A673 (cell line): ENCODE measurements around the gene IMP4. TPM values are rescaled to one million over a fixed set of nuclear protein-coding genes. Genes with fewer than 3 reads are reported as not detected.

ENCODE experiments used
- BruUV-seq: library from RNA; stranded (reverse); fragments of 400-500 nt; replicated peaks from 2 replicates; lab custom pipeline; 2021; lab: Mats Ljungman, UMichigan
- CTCF ChIA-PET: fragments of 300-600 bp; sonication (Branson Sonifier 250); formaldehyde crosslinking; loops from one replicate; lab custom pipeline; 2022; ENCODE audit warnings: antibody characterized with exemption; lab: Charles Lee
- POLR2A ChIA-PET: fragments of 300-600 bp; sonication (Branson Sonifier 250); formaldehyde crosslinking; loops from one replicate; lab custom pipeline; 2022; ENCODE audit warnings: antibody characterized with exemption; ENCODE audit not compliant: low non-redundant PET; lab: Charles Lee
- DNase-seq: peaks from one replicate; pipeline ENCODE4 v3.0.0-alpha.2; 2015; ENCODE audit warnings: low spot score
- H3K27ac ChIP-seq: fragments of 200-600 bp; sonication (generic); 2 replicates; pipeline ENCODE4 v1.5.1; 2016; ENCODE audit warnings: mixed run types, low read depth, mild to moderate bottlenecking, mixed read lengths, antibody characterized with exemption, low read length; ENCODE audit not compliant: poor library complexity, severe bottlenecking
- H3K27me3 ChIP-seq: fragments of 200-600 bp; sonication (generic); replicated peaks from 2 replicates; pipeline ENCODE4 v1.6.1; 2017; ENCODE audit warnings: mixed run types, low read depth, mild to moderate bottlenecking, mixed read lengths, antibody characterized with exemption, low read length; ENCODE audit not compliant: insufficient read depth, poor library complexity
- H3K36me3 ChIP-seq: fragments of 200-600 bp; sonication (generic); 2 replicates; pipeline ENCODE4 v1.6.1; 2016; ENCODE audit warnings: mixed run types, mild to moderate bottlenecking, mixed read lengths, antibody characterized with exemption, low read length; ENCODE audit not compliant: insufficient read depth, poor library complexity, severe bottlenecking
- H3K4me1 ChIP-seq: fragments of 200-600 bp; sonication (generic); 2 replicates; pipeline ENCODE4 v1.6.1; 2017; ENCODE audit warnings: mixed run types, mild to moderate bottlenecking, mixed read lengths, antibody characterized with exemption, low read length; ENCODE audit not compliant: insufficient read depth, poor library complexity, severe bottlenecking
- H3K4me3 ChIP-seq: fragments of 200-600 bp; sonication (generic); 2 replicates; pipeline ENCODE4 v1.5.1; 2016; ENCODE audit warnings: low read depth, mixed run types, mild to moderate bottlenecking, mixed read lengths, low read length; ENCODE audit not compliant: poor library complexity, severe bottlenecking
- H3K9me3 ChIP-seq: fragments of 200-600 bp; sonication (generic); 2 replicates; pipeline ENCODE4 v1.6.1; 2016; ENCODE audit warnings: mixed run types, low read depth, mild to moderate bottlenecking, mixed read lengths, antibody characterized with exemption, low read length; ENCODE audit not compliant: poor library complexity, severe bottlenecking
- EZH2 ChIP-seq: fragments of 200-600 bp; sonication (generic); IDR thresholded peaks from 2 replicates; pipeline ENCODE4 v1.6.1; 2017; ENCODE audit warnings: borderline replicate concordance, low read depth, mild to moderate bottlenecking, mixed read lengths, antibody characterized with exemption, low read length; ENCODE audit not compliant: poor library complexity, severe bottlenecking
- intact Hi-C: fragments of 100-400 bp; cut with micrococcal nuclease; formaldehyde crosslinking; loops from one replicate; pipeline ENCODE4 v1.10.0; 2022; ENCODE audit not compliant: unreplicated experiment
- total RNA-seq: library from RNA; stranded (reverse); gene quantifications from 2 replicates; pipeline ENCODE4 v1.2.3, GENCODE V29; 2021
- TF ChIP-seq, protein P1 (sequence below): fragments of 300-800, 200-600 bp; sonication (generic); conservative IDR thresholded peaks from 2 replicates; pipeline ENCODE4 v1.5.1; 2017; ENCODE audit warnings: low read depth, mild to moderate bottlenecking, antibody characterized with exemption, low read length, moderate library complexity, mixed read lengths

IMP4 gene
- total RNA-seq, 1 experiment from 2014 or later = 112 TPM

DNA sequence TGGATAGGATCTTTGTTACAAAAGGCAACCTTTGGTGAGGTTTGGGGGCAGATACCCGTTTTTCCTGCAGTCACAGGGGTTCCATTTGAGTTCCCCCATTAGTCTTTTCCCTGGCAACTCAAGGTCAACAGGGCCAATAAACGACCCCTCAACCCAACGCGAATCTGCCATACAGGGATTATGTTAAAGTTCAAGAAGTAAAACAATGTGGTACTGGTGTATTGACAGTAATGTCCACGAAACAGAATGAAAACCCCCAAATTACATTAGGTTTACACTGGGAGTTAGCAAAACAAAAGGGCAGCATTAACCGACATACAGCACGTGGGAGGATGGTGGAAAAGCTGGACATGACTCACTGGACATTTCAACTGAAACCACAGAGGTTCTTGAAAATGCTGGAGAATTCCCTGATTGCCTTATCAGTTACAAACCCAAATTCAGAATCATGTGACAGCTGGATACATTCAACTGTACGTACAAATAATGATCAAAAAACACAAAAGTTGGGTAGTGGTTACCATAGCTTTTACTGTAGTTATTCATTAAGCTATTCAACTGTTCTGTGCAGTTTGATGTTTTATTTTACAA, 4.9 kb upstream of the IMP4 start:
- intact Hi-C loops = no loop called here
- TF ChIP-seq EZH2 = no peak
- TF ChIP-seq, protein P1, sequence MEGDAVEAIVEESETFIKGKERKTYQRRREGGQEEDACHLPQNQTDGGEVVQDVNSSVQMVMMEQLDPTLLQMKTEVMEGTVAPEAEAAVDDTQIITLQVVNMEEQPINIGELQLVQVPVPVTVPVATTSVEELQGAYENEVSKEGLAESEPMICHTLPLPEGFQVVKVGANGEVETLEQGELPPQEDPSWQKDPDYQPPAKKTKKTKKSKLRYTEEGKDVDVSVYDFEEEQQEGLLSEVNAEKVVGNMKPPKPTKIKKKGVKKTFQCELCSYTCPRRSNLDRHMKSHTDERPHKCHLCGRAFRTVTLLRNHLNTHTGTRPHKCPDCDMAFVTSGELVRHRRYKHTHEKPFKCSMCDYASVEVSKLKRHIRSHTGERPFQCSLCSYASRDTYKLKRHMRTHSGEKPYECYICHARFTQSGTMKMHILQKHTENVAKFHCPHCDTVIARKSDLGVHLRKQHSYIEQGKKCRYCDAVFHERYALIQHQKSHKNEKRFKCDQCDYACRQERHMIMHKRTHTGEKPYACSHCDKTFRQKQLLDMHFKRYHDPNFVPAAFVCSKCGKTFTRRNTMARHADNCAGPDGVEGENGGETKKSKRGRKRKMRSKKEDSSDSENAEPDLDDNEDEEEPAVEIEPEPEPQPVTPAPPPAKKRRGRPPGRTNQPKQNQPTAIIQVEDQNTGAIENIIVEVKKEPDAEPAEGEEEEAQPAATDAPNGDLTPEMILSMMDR = no peak
- ChIA-PET POLR2A (no interaction called here), CTCF (interaction anchor here (0.6 to 0.7 kb wide), 2 partner anchors 187 to 599 kb away, joined by 3 read pairs; no protein-coding TSS in a partner anchor)
- Histone ChIP-seq H3K27me3 (no peaks in the 10 kb centered on the region), H3K4me3 (peak overlapping the region; percentile 39), H3K4me1 (no peaks in the 10 kb centered on the region), H3K36me3 (no peaks in the 10 kb centered on the region), H3K9me3 (no peaks in the 10 kb centered on the region), H3K27ac (no peak overlapping the region)
- BruUV-seq = no TSS peak
- no peak for DNase-seq

DNA sequence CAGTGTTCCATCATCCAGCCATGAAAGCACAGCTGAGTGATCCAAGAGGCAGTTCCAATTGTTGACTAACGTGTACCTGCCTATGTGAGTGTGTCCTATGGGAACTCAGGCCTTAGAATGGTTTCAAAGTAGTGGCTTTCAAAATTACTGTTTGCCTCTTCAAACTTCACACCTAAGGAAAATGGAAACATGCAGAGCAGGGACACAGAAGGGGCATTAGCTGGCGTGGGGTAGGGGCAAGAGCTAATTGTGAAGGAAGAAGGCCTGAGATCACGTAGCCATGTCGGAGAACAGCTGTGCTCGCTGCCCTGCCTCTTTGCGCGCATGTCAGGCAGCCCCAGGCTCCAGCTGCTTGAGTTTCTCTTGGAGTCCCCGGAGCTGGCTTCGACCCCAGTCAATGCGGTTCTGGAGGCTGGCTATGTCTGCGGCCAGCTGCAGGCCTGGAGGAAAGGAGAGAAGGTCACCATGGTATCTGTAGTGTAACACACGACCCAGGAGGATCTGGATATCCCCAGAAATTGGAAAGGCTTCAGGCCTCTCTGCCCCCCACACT, 3.8 kb upstream of the IMP4 start:
- Histone ChIP-seq H3K4me1 (no peaks in the 10 kb centered on the region), H3K27ac (no peak overlapping the region), H3K27me3 (no peaks in the 10 kb centered on the region), H3K9me3 (no peaks in the 10 kb centered on the region), H3K36me3 (no peaks in the 10 kb centered on the region), H3K4me3 (no peak overlapping the region)
- DNase-seq = no peak
- no TSS peak for BruUV-seq
- ChIA-PET POLR2A (no interaction called here), CTCF (no interaction called here)
- intact Hi-C loops = no loop called here
- TF ChIP-seq, protein P1 = no peak
- no peak for TF ChIP-seq EZH2

DNA sequence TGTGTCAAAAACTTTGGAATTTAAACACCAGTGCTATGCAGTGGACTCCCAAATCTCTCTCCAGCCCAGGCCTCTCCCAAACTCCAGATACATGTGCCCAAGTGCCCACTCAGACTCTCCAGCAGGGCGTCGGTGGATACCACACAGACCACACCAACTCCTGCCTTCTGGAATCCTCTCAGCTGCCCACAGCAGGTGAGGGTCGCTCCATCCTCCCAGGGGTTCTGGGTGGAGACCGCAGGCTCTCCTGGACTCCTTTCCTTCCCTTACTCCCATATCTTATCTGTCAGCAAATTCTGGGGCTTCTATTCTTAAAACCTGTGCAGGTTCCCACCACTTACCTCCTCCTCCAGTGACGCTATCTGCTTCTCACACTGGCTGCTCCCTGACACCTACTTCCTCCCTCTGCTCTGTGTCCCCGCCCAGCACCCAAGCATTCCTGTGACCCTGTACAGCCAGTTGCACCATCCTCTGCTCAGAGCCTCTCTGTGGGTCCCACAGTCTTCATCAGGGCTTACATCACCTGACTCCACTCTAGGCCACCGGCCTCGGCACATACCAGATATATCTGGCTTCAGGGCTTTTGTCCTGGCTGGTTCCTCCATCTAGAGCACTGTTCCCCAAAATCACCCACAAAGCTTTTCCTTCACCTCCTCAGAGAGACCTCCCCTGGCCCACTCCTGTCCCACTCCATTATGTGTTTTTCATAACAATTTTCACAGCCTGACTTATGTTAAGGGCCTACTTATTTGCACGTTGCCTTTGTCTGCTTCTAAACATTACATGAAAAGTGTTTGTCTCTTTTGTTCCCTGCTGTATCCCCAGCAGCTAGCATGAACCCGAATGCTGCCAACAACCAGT, 2.6 kb upstream of the IMP4 start:
- intact Hi-C loops = no loop called here
- ChIA-PET CTCF (no interaction called here), POLR2A (no interaction called here)
- peaks cover 10% of the 10 kb centered on the region for H3K36me3 ChIP-seq
- H3K27ac ChIP-seq = no peak overlapping the region
- no peaks in the 10 kb centered on the region for H3K27me3 ChIP-seq
- H3K4me3 ChIP-seq = no peak overlapping the region
- BruUV-seq = no TSS peak
- TF ChIP-seq EZH2 = no peak
- TF ChIP-seq, protein P1 = no peak
- H3K9me3 ChIP-seq = no peaks in the 10 kb centered on the region
- DNase-seq = no peak
- no peaks in the 10 kb centered on the region for H3K4me1 ChIP-seq
